ENCODE results near the gene TTYH1.
"Not testable (repeated sequence)": the region's sequence is repeated elsewhere in the genome, so short reads cannot be mapped to it uniquely, and the experiment has no call there.

TTYH1 gene

GRCh38 chr19:54439174-54439851 lies 24.0 kb downstream of the TTYH1 start:
- in situ Hi-C loops (cut with MboI; ENCODE audit: low sequenced_read_pairs), result no loop called here

GRCh38 chr19:54440641-54441040 lies 25.4 kb downstream of the TTYH1 start:
- in situ Hi-C loops (cut with MboI; ENCODE audit: low sequenced_read_pairs), result no loop called here

GRCh38 chr19:54444737-54445136 lies 29.5 kb downstream of the TTYH1 start:
- in situ Hi-C loops (cut with MboI; ENCODE audit: low sequenced_read_pairs), result no loop called here

- in situ Hi-C loops (cut with MboI; ENCODE audit: low sequenced_read_pairs), result not testable (repeated sequence)
These were observed 31.1 kb downstream of the TTYH1 start for GRCh38 chr19:54446349-54446748.

GRCh38 chr19:54448040-54448773 lies 32.9 kb downstream of the TTYH1 start:
- in situ Hi-C loops (cut with MboI; ENCODE audit: low sequenced_read_pairs), result no loop called here

GRCh38 chr19:54448774-54449700 lies 33.8 kb downstream of the TTYH1 start, which contains the start of gene LENG8:
LENG8 (plus strand) TSS chr19:54449199; CDS start chr19:54451345, 2,146 bp downstream.
- in situ Hi-C loops (cut with MboI; ENCODE audit: low sequenced_read_pairs), result no loop called here

- in situ Hi-C loops (cut with MboI; ENCODE audit: low sequenced_read_pairs), result no loop called here
These were observed 34.4 kb downstream of the TTYH1 start for GRCh38 chr19:54449701-54450069.

- in situ Hi-C loops (cut with MboI; ENCODE audit: low sequenced_read_pairs), result no loop called here
These were observed 36.1 kb downstream of the TTYH1 start for GRCh38 chr19:54451331-54451871.

GRCh38 chr19:54451997-54452396 lies 36.7 kb downstream of the TTYH1 start:
- in situ Hi-C loops (cut with MboI; ENCODE audit: low sequenced_read_pairs), result no loop called here

- in situ Hi-C loops (cut with MboI; ENCODE audit: low sequenced_read_pairs), result no loop called here
These were observed 37.4 kb downstream of the TTYH1 start for GRCh38 chr19:54452626-54453025.

GRCh38 chr19:54453921-54454780 lies 38.9 kb downstream of the TTYH1 start:
- in situ Hi-C loops (cut with MboI; ENCODE audit: low sequenced_read_pairs), result no loop called here

GRCh38 chr19:54454781-54455675 lies 39.8 kb downstream of the TTYH1 start:
- in situ Hi-C loops (cut with MboI; ENCODE audit: low sequenced_read_pairs), result no loop called here

- in situ Hi-C loops (cut with MboI; ENCODE audit: low sequenced_read_pairs), result no loop called here
These were observed 40.6 kb downstream of the TTYH1 start for GRCh38 chr19:54455786-54456422.

- in situ Hi-C loops (cut with MboI; ENCODE audit: low sequenced_read_pairs), result no loop called here
These were observed 41.4 kb downstream of the TTYH1 start for GRCh38 chr19:54456423-54457373.

GRCh38 chr19:54457773-54458647 lies 42.7 kb downstream of the TTYH1 start:
- in situ Hi-C loops (cut with MboI; ENCODE audit: low sequenced_read_pairs), result no loop called here

- in situ Hi-C loops (cut with MboI; ENCODE audit: low sequenced_read_pairs), result no loop called here
These were observed 43.5 kb downstream of the TTYH1 start for GRCh38 chr19:54458648-54459281.
